K562 (cell line): ENCODE data around the gene ZNF12. TPM values are rescaled to one million over a fixed set of nuclear protein-coding genes. Genes with fewer than 3 reads are reported as not detected.

ENCODE experiments used
- ATAC-seq: fragments of 200-7000 bp; cut with Tn5 transposase; 3 replicates; pipeline ENCODE4 v1.9.1; 2020; ENCODE audit warnings: moderate library complexity
- BruUV-seq: library from RNA; stranded (reverse); fragments of 400-500 nt; replicated peaks from 2 replicates; lab custom pipeline; 2021; lab: Mats Ljungman, UMichigan
- CTCF ChIA-PET: fragments of 300-600 bp; formaldehyde crosslinking; extraction: SDS; loops from one replicate; lab custom pipeline; 2021; ENCODE audit warnings: low intra/inter-chr PET ratio; lab: Yijun Ruan, JAX
- POLR2A ChIA-PET: fragments of 300-600, 350-650 bp; sonication (Branson Sonifier 250); formaldehyde crosslinking; extraction: SDS; loops from one replicate; lab custom pipeline; 2021; ENCODE audit warnings: antibody characterized with exemption, inconsistent platforms; lab: Yijun Ruan, JAX
- DNase-seq, 4 experiments: peaks; one replicate each; pipeline versions ENCODE4 v3.0.0 to v3.0.0-alpha.2; 2011 to 2018; ENCODE audit warnings: low spot score in 3 of 4, mixed read lengths in 3 of 4; ENCODE audit errors: extremely low read depth in 1 of 4
- FAIRE-seq: peaks from 2 replicates; lab custom pipeline; 2011; peaks lifted over from hg19 to GRCh38; lab: Jason Lieb, UNC
- H2AFZ ChIP-seq: 2 replicates; pipeline ENCODE4 v1.6.0; 2011; ENCODE audit warnings: low read depth, low read length, control low read depth, inconsistent platforms
- H3K27ac ChIP-seq: fragments of 200-600 bp; 3 replicates; pipeline ENCODE4 v1.8.0; 2011; ENCODE audit warnings: low read depth, mild to moderate bottlenecking, control low read depth, inconsistent platforms, low read length, moderate library complexity, mixed read lengths; ENCODE audit errors: extremely low read depth
- H3K27me3 ChIP-seq, 2 experiments: fragments of 300-600 bp in 1 of 2; 2 replicates in 1 of 2; 3 replicates in 1 of 2; pipeline versions ENCODE4 v1.6.0 to v1.8.0; 2011; ENCODE audit warnings: inconsistent platforms in 2 of 2, low read length in 2 of 2, mild to moderate bottlenecking in 1 of 2, mixed read lengths in 1 of 2, moderate library complexity in 1 of 2; ENCODE audit not compliant: control insufficient read depth in 2 of 2, insufficient read depth in 2 of 2
- H3K36me3 ChIP-seq: fragments of 300-600 bp; 3 replicates; pipeline ENCODE4 v1.8.0; 2011; ENCODE audit warnings: mild to moderate bottlenecking, low read length, inconsistent platforms; ENCODE audit not compliant: control insufficient read depth, insufficient read depth
- H3K4me1 ChIP-seq, 2 experiments: fragments of 200-600 bp in 1 of 2; replicated peaks in 1 of 2; 2 replicates in 1 of 2; 3 replicates in 1 of 2; pipeline versions ENCODE4 v1.5.1 to v1.8.0; 2011; ENCODE audit warnings: inconsistent platforms in 2 of 2, low read length in 2 of 2, mild to moderate bottlenecking in 1 of 2, mixed read lengths in 1 of 2, moderate library complexity in 1 of 2; ENCODE audit not compliant: control insufficient read depth in 2 of 2, insufficient read depth in 2 of 2
- H3K4me2 ChIP-seq: 2 replicates; pipeline ENCODE4 v1.6.1; 2011; ENCODE audit warnings: low read length, control low read depth, inconsistent platforms, mixed read lengths; ENCODE audit not compliant: insufficient read depth
- H3K4me3 ChIP-seq: fragments of 200-600 bp; sonication (generic), shearing (Covaris generic); 2 replicates; pipeline ENCODE4 v1.5.1; 2016; ENCODE audit warnings: control low read depth, inconsistent platforms
- H3K79me2 ChIP-seq: fragments of 200-600 bp; 3 replicates; pipeline ENCODE4 v1.8.0; 2011; ENCODE audit warnings: low read length, inconsistent platforms; ENCODE audit not compliant: control insufficient read depth, insufficient read depth
- H3K9ac ChIP-seq, 2 experiments: 2 replicates each; pipeline versions ENCODE4 v1.6.0 to v1.6.1; 2011; ENCODE audit warnings: low read depth in 2 of 2, low read length in 2 of 2, control low read depth in 1 of 2, inconsistent platforms in 1 of 2, mild to moderate bottlenecking in 1 of 2, mixed read lengths in 1 of 2; ENCODE audit not compliant: insufficient read depth in 1 of 2
- H3K9me1 ChIP-seq: one replicate; pipeline ENCODE4 v1.6.0; 2011; ENCODE audit warnings: inconsistent platforms, mild to moderate bottlenecking, low read length, moderate library complexity; ENCODE audit not compliant: control insufficient read depth, insufficient read depth
- H3K9me3 ChIP-seq: replicated peaks from 2 replicates; pipeline ENCODE4 v1.5.1; 2011; ENCODE audit warnings: low read depth, low read length, inconsistent platforms; ENCODE audit not compliant: control insufficient read depth, insufficient read depth
- H4K20me1 ChIP-seq: replicated peaks from 2 replicates; pipeline ENCODE4 v1.6.1; 2011; ENCODE audit warnings: low read length, inconsistent platforms, mixed read lengths; ENCODE audit not compliant: control insufficient read depth, insufficient read depth
- CEBPB ChIP-seq: fragments of 450-650 bp; IDR thresholded peaks from 2 replicates; pipeline ENCODE4 v1.6.1; 2016; ENCODE audit warnings: missing genetic modification characterization, missing compliant biosample characterization
- ELK3 ChIP-seq: fragments of 450-650 bp; formaldehyde crosslinking; IDR thresholded peaks from 2 replicates; pipeline ENCODE4 v1.4.0; 2020; ENCODE audit warnings: mild to moderate bottlenecking
- POLR2G ChIP-seq: fragments of 200-400 bp; formaldehyde crosslinking; IDR thresholded peaks from 2 replicates; pipeline ENCODE4 v1.6.1; 2017; ENCODE audit warnings: low read depth, mild to moderate bottlenecking, antibody characterized with exemption, low read length, moderate library complexity
- RBFOX2 ChIP-seq: fragments of 200-400 bp; formaldehyde crosslinking; IDR thresholded peaks from 2 replicates; pipeline ENCODE4 v1.6.1; 2017; ENCODE audit warnings: low read depth, mild to moderate bottlenecking, low read length, moderate library complexity
- SMC3 ChIP-seq: conservative IDR thresholded peaks from 2 replicates; pipeline ENCODE4 v1.6.1; 2011; ENCODE audit warnings: low read depth, low read length, improper control_type of control experiment; ENCODE audit not compliant: insufficient read depth
- ZNF584 ChIP-seq: fragments of 200-800 bp; sonication (Bioruptor generic); IDR thresholded peaks from 2 replicates; pipeline ENCODE4 v1.6.1; 2016; ENCODE audit warnings: low read depth, mild to moderate bottlenecking, missing genetic modification characterization, missing compliant biosample characterization
- WGBS: fragments of 100-300 bp; shearing (Covaris generic); methylation state at CpG from one replicate; pipeline ENCODE4 v1.1.6; 2016; ENCODE audit warnings: low coverage, mixed read lengths; ENCODE audit not compliant: insufficient coverage; ENCODE audit errors: missing lambda C conversion rate; 5-methylcytosine and 5-hydroxymethylcytosine counted together
- in situ Hi-C: fragments of 300-500 bp; cut with MboI; formaldehyde crosslinking; loops from 4 replicates; pipeline ENCODE4 v1.15.0; 2018; ENCODE audit warnings: inconsistent platforms, mixed read lengths
- intact Hi-C: fragments of 100-400 bp; cut with micrococcal nuclease; formaldehyde crosslinking; loops from 2 replicates; pipeline ENCODE4 v1.14.2; 2022
- polyA plus RNA-seq, 8 experiments: library from polyadenylated mRNA; depleted of rRNA in 4 of 8; stranded (reverse) in 5 of 8; unstranded in 3 of 8; fragments of >200 nt; fragmentation: Nextera tagmentation in 2 of 8; fragmentation: Illumina TruSeq in 1 of 8; extraction: Ambion mirVana in 2 of 8; extraction: Trizol in 1 of 8; gene quantifications; 2 replicates each; pipeline versions ENCODE4 v1.2.1 to v1.2.3, GENCODE V29; 2011 to 2014; ENCODE audit warnings: inconsistent platforms in 1 of 8, missing spikeins in 1 of 8
- total RNA-seq, 7 experiments: library from RNA; depleted of rRNA in 6 of 7; stranded (reverse); fragments of >200 nt in 6 of 7; fragmentation: Illumina TruSeq in 2 of 7; extraction: Trizol in 2 of 7; gene quantifications; 2 replicates each; pipeline versions ENCODE4 v1.2.1 to v1.2.3, GENCODE V29; 2011 to 2021; ENCODE audit warnings: low replicate concordance in 1 of 7

Gene ZNF12
- total and polyA plus RNA-seq, 9 of the 15 experiments (the other 6 are each of a cell fraction or from before 2014, with no cell fraction given), result 5.8 to 32.3 (median 18.9) TPM

- BruUV-seq, result no TSS peak
- Histone ChIP-seq H3K36me3 (peaks cover 95% of the 10 kb centered on the region; the same call in 2 of the 3 replicates), H3K4me3 (no peak overlapping the region), H3K27ac (no peak overlapping the region), H3K9ac (no peak overlapping the region), H2AFZ (no peak overlapping the region), H3K9me1 (no peaks in the 10 kb centered on the region), H3K4me1 (peaks cover 0 to 8% of the 10 kb centered on the region in 2 experiments; a peak in 1 of 5 replicates), H4K20me1 (no peaks in the 10 kb centered on the region), H3K79me2 (0 out of 3 replicates have a peak, but pooled peaks cover 7% of the 10 kb centered on the region), H3K9me3 (peaks cover 12% of the 10 kb centered on the region), H3K27me3 (no peaks in the 10 kb centered on the region), H3K4me2 (no peak overlapping the region)
- FAIRE-seq (no peak), ATAC-seq (no peak), DNase-seq (no peak)
- intact Hi-C loops, result no loop called here
- TF ChIP-seq POLR2G, result peak; percentile 28; the same call in 1 of the 2 replicates
- TF ChIP-seq CEBPB (tag), result no peak
- WGBS, result over 99% methylated on average over 14 of the region's 14 CpGs
- in situ Hi-C loops, result no loop called here
- CTCF ChIA-PET, result no interaction called here
- POLR2A ChIA-PET, result no interaction called here
These were observed 59.2 kb downstream of the ZNF12 start for GRCh38 chr7:6647541-6647940.

- no peak for FAIRE-seq
- 0 out of 3 replicates have a peak, but pooled peaks cover 9% of the 10 kb centered on the region for H3K79me2 ChIP-seq
- no TSS peak for BruUV-seq
- 91% methylated on average over 6 of the region's 8 CpGs for WGBS
- in situ Hi-C loops, result no loop called here
- H3K4me3 ChIP-seq, result no peak overlapping the region
- H3K4me2 ChIP-seq, result no peak overlapping the region
- H3K9me3 ChIP-seq, result peaks cover 10% of the 10 kb centered on the region
- DNase-seq, result no peak
- H4K20me1 ChIP-seq, result no peaks in the 10 kb centered on the region
- TF ChIP-seq ZNF584 (CRISPR knock-in tag) (no peak), RBFOX2 (peak; percentile 27), SMC3 (no peak), ELK3 (no peak), POLR2G (0 out of 2 replicates have a peak, but pooled peaks have one; percentile 8)
- peaks cover 0 to 12% of the 10 kb centered on the region in 2 experiments; a peak in 1 of 5 replicates for H3K4me1 ChIP-seq
- no peak overlapping the region for H3K9ac ChIP-seq
- intact Hi-C loops, result no loop called here
- ChIA-PET CTCF (no interaction called here), POLR2A (no interaction called here)
- H3K27ac ChIP-seq, result no peak overlapping the region
- H3K27me3 ChIP-seq, result no peaks in the 10 kb centered on the region
- ATAC-seq, result no peak
- H2AFZ ChIP-seq, result no peak overlapping the region
- H3K9me1 ChIP-seq, result peaks cover 2% of the 10 kb centered on the region
- peaks cover 95% of the 10 kb centered on the region; the same call in 2 of the 3 replicates for H3K36me3 ChIP-seq
These were observed 59.7 kb downstream of the ZNF12 start for GRCh38 chr7:6647080-6647479.
